HL-60 (cell line): Measurements from ENCODE around the gene C20orf202.

Source experiments
- GABPA ChIP-seq: IDR thresholded peaks from 2 replicates; pipeline ENCODE4 v1.6.1; 2012; ENCODE audit warnings: low read depth
- POLR2AphosphoS5 ChIP-seq: IDR thresholded peaks from 2 replicates; pipeline ENCODE4 v1.6.1; 2012; ENCODE audit warnings: low read depth
- SPI1 ChIP-seq: IDR thresholded peaks from 2 replicates; pipeline ENCODE4 v1.6.1; 2012; ENCODE audit warnings: low read depth, mild to moderate bottlenecking, borderline replicate concordance
- TF ChIP-seq, protein P1 (sequence below): IDR thresholded peaks from one replicate; pipeline ENCODE4 v1.5.1; 2011; ENCODE audit warnings: low read length, control low read depth, inconsistent platforms; ENCODE audit not compliant: insufficient read depth
- TF ChIP-seq, protein P2 (sequence below): IDR thresholded peaks from 2 replicates; pipeline ENCODE4 v1.6.1; 2012; ENCODE audit warnings: low read depth; ENCODE audit not compliant: insufficient replicate concordance

DNA sequence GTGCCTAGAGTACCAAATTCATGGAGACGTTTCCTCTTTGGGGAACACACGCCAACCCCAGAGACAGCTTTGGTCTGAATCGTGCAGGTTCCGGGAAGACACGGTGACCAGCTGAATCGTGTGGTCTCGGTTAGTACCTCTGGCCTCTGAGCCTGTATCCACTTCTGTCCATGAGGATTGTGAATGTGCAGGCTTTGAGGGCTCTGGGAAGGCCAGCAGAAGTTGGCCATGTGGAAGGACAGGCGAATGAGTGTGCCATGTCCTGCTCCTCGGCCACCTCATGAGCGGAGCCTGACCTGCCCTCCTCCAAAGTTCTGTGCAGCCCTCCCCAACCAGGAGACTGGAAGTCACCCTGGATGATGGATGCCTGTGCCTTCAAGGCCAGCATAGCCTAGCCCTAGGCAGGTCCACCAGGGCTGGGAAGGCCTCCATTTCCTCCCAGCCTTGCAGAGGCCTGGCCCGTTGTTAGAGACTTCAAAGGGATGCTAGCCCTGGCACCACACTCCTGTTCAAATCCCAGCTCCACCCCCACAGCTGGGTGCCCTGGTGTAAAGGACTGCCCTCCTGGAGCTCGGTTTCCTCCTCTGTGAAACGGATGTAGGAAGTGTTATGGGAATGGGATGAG is 16.8 kb upstream of the C20orf202 start:
- TF ChIP-seq, protein P1, sequence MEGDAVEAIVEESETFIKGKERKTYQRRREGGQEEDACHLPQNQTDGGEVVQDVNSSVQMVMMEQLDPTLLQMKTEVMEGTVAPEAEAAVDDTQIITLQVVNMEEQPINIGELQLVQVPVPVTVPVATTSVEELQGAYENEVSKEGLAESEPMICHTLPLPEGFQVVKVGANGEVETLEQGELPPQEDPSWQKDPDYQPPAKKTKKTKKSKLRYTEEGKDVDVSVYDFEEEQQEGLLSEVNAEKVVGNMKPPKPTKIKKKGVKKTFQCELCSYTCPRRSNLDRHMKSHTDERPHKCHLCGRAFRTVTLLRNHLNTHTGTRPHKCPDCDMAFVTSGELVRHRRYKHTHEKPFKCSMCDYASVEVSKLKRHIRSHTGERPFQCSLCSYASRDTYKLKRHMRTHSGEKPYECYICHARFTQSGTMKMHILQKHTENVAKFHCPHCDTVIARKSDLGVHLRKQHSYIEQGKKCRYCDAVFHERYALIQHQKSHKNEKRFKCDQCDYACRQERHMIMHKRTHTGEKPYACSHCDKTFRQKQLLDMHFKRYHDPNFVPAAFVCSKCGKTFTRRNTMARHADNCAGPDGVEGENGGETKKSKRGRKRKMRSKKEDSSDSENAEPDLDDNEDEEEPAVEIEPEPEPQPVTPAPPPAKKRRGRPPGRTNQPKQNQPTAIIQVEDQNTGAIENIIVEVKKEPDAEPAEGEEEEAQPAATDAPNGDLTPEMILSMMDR = no peak
- TF ChIP-seq, protein P2, sequence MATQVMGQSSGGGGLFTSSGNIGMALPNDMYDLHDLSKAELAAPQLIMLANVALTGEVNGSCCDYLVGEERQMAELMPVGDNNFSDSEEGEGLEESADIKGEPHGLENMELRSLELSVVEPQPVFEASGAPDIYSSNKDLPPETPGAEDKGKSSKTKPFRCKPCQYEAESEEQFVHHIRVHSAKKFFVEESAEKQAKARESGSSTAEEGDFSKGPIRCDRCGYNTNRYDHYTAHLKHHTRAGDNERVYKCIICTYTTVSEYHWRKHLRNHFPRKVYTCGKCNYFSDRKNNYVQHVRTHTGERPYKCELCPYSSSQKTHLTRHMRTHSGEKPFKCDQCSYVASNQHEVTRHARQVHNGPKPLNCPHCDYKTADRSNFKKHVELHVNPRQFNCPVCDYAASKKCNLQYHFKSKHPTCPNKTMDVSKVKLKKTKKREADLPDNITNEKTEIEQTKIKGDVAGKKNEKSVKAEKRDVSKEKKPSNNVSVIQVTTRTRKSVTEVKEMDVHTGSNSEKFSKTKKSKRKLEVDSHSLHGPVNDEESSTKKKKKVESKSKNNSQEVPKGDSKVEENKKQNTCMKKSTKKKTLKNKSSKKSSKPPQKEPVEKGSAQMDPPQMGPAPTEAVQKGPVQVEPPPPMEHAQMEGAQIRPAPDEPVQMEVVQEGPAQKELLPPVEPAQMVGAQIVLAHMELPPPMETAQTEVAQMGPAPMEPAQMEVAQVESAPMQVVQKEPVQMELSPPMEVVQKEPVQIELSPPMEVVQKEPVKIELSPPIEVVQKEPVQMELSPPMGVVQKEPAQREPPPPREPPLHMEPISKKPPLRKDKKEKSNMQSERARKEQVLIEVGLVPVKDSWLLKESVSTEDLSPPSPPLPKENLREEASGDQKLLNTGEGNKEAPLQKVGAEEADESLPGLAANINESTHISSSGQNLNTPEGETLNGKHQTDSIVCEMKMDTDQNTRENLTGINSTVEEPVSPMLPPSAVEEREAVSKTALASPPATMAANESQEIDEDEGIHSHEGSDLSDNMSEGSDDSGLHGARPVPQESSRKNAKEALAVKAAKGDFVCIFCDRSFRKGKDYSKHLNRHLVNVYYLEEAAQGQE = no peak
- TF ChIP-seq POLR2AphosphoS5 (no peak), SPI1 (no peak), GABPA (no peak)
